ENCODE measurements around the gene OLFML2A.

OLFML2A gene

DNA sequence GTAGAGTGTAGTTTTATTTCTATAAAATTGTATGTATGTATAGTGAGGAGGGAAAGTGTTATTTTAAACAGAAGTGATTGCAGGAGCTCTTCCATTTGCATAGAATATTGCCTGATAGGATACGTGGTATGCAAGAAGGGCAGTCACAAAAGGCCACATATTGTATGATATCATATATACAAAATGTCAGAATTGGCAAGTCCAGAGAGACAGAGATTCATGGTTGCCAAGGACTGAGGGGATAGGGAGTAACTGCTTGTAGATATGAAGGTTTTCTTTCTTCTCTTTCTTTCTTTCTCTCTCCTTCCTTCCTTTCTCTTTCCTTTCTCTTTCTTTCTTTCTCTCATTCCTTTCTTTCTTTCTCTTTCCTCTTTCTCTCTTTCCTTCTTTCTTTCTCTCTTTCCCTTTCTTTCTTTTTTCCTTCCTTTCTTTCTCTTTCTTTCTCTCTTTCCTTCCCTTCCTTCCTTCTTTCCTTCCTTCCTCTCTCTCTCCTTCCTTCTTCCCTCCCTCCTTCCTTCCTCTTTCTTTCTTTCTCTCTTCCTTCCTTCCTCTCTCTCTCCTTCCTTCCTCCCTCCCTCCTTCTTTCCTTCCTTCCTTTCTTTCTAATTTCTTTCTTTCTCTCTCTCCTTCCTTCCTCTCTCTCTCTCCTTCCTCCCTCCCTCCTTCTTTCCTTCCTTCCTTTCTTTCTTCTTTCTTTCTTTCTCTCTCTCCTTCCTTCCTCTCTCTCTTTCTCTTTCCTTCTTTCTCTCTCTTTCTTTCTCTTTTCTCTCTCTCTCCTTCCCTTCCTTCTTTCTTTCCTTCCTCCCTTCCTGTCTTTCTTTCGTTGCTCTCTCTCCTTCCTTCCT is 51.8 kb downstream of the OLFML2A start:
- H3K23ac ChIP-seq (ENCODE audit: low read length): no peak overlapping the region
- H3K79me2 ChIP-seq (ENCODE audit: control insufficient read depth, insufficient read depth, low read length, poor library complexity): no peaks in the 10 kb centered on the region
- peaks cover 1% of the 10 kb centered on the region for H3K79me1 ChIP-seq (ENCODE audit: low read length)
- H3K36me3 ChIP-seq (ENCODE audit: control insufficient read depth in 1 of 2, insufficient read depth in 2 of 2, low read length in 2 of 2): no peaks in the 10 kb centered on the region
- no peak overlapping the region for H3K4ac ChIP-seq (ENCODE audit: low read depth, low read length)
- no peak overlapping the region for H2BK5ac ChIP-seq (ENCODE audit: low read depth, low read length, poor library complexity)
- no peak overlapping the region for H3K14ac ChIP-seq (ENCODE audit: low read length)
- no peak overlapping the region for H3K9ac ChIP-seq (ENCODE audit: low read length)
- no peak overlapping the region for H4K8ac ChIP-seq (ENCODE audit: low read depth, low read length)
- H2AK5ac ChIP-seq (ENCODE audit: low read length): no peak overlapping the region
- no peak overlapping the region for H3K27ac ChIP-seq (ENCODE audit: low read depth, low read length)
- H3K4me2 ChIP-seq (ENCODE audit: low read length): no peak overlapping the region
- H2AFZ ChIP-seq (ENCODE audit: insufficient read depth, low read length, poor library complexity): no peak overlapping the region
- no peaks in the 10 kb centered on the region for H3K4me1 ChIP-seq (ENCODE audit: control insufficient read depth in 1 of 2, insufficient read depth in 2 of 2, low read length in 2 of 2)
- no peak overlapping the region for H3K18ac ChIP-seq (ENCODE audit: low read length)
- WGBS (ENCODE audit: extremely low coverage, insufficient coverage, insufficient read length): no CpG with 5 or more reads among the region's 2 CpGs
- H2BK120ac ChIP-seq (ENCODE audit: insufficient read depth, low read length, poor library complexity): no peak overlapping the region
- H3K9me3 ChIP-seq (ENCODE audit: insufficient read depth, low read depth, low read length): peaks cover 3% of the 10 kb centered on the region
- no peak overlapping the region for H4K12ac ChIP-seq (ENCODE audit: low read depth, low read length)
- DNase-seq: no peak
- H3K4me3 ChIP-seq (ENCODE audit: low read depth, low read length): no peak overlapping the region
- no peak overlapping the region for H4K91ac ChIP-seq (ENCODE audit: low read depth, low read length)
- no peak overlapping the region for H2BK12ac ChIP-seq (ENCODE audit: low read length)
- no peaks in the 10 kb centered on the region for H3K27me3 ChIP-seq (ENCODE audit: insufficient read depth, low read length)

DNA sequence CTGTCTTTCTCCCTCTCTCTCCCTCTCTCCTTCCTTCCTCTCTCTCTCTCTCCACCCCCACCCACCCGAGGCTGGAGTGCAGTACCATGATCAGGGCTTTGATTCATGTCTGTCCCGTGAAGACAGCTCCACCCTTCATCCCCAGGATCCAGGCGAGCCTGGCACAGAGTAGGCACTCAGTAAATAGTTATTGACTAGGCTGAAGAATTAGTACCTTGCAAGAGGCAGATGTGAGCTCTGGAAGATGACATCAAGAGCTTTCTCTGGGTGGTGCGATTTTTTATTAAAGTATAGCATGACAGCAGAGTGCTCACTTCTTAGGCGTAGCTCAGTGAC is 52.4 kb downstream of the OLFML2A start:
- Histone ChIP-seq H3K4ac (ENCODE audit: low read depth, low read length) (no peak overlapping the region), H3K9ac (ENCODE audit: low read length) (no peak overlapping the region), H3K27me3 (ENCODE audit: insufficient read depth, low read length) (no peaks in the 10 kb centered on the region), H3K4me1 (ENCODE audit: control insufficient read depth in 1 of 2, insufficient read depth in 2 of 2, low read length in 2 of 2) (no peaks in the 10 kb centered on the region), H4K12ac (ENCODE audit: low read depth, low read length) (no peak overlapping the region), H2AFZ (ENCODE audit: insufficient read depth, low read length, poor library complexity) (no peak overlapping the region), H3K79me2 (ENCODE audit: control insufficient read depth, insufficient read depth, low read length, poor library complexity) (no peaks in the 10 kb centered on the region), H3K4me3 (ENCODE audit: low read depth, low read length) (no peak overlapping the region), H3K9me3 (ENCODE audit: insufficient read depth, low read depth, low read length) (peaks cover 3% of the 10 kb centered on the region), H2AK5ac (ENCODE audit: low read length) (no peak overlapping the region), H3K27ac (ENCODE audit: low read depth, low read length) (no peak overlapping the region), H3K4me2 (ENCODE audit: low read length) (no peak overlapping the region), H2BK12ac (ENCODE audit: low read length) (no peak overlapping the region), H3K79me1 (ENCODE audit: low read length) (peaks cover 1% of the 10 kb centered on the region), H3K36me3 (ENCODE audit: control insufficient read depth in 1 of 2, insufficient read depth in 2 of 2, low read length in 2 of 2) (no peaks in the 10 kb centered on the region), H3K23ac (ENCODE audit: low read length) (no peak overlapping the region), H2BK5ac (ENCODE audit: low read depth, low read length, poor library complexity) (no peak overlapping the region), H4K8ac (ENCODE audit: low read depth, low read length) (no peak overlapping the region), H2BK120ac (ENCODE audit: insufficient read depth, low read length, poor library complexity) (no peak overlapping the region), H3K14ac (ENCODE audit: low read length) (no peak overlapping the region), H3K18ac (ENCODE audit: low read length) (no peak overlapping the region), H4K91ac (ENCODE audit: low read depth, low read length) (no peak overlapping the region)
- no CpG with 5 or more reads among the region's 5 CpGs for WGBS (ENCODE audit: extremely low coverage, insufficient coverage, insufficient read length)
- DNase-seq: no peak

DNA sequence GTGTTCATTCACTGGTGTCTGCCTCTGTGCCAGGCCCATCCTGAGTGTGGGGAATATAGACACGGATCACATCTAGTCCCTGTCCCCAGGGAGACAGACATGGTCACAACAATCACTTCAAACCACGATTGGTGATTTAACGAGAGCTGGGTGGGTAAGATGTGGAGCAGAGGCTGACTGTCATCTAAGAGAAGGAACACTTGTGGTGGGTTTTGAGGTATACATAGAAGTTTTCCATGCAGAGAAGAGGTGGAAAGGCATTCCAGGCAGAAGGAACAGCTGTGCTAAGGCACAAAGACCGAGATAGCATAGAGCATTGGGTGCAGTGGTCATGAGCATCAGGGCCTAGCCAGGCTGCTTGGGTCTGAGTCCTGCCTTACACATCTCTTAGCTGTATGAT is 53.7 kb downstream of the OLFML2A start:
- H2AK5ac ChIP-seq (ENCODE audit: low read length): no peak overlapping the region
- no peak overlapping the region for H4K91ac ChIP-seq (ENCODE audit: low read depth, low read length)
- DNase-seq: no peak
- peaks cover 0 to 3% of the 10 kb centered on the region in 2 experiments for H3K4me1 ChIP-seq (ENCODE audit: control insufficient read depth in 1 of 2, insufficient read depth in 2 of 2, low read length in 2 of 2)
- no peaks in the 10 kb centered on the region for H3K36me3 ChIP-seq (ENCODE audit: control insufficient read depth in 1 of 2, insufficient read depth in 2 of 2, low read length in 2 of 2)
- no peak overlapping the region for H4K12ac ChIP-seq (ENCODE audit: low read depth, low read length)
- H3K27me3 ChIP-seq (ENCODE audit: insufficient read depth, low read length): no peaks in the 10 kb centered on the region
- no peak overlapping the region for H3K27ac ChIP-seq (ENCODE audit: low read depth, low read length)
- no CpG with 5 or more reads among the region's 4 CpGs for WGBS (ENCODE audit: extremely low coverage, insufficient coverage, insufficient read length)
- no peak overlapping the region for H3K23ac ChIP-seq (ENCODE audit: low read length)
- no peak overlapping the region for H3K4me2 ChIP-seq (ENCODE audit: low read length)
- H2BK120ac ChIP-seq (ENCODE audit: insufficient read depth, low read length, poor library complexity): no peak overlapping the region
- H3K9me3 ChIP-seq (ENCODE audit: insufficient read depth, low read depth, low read length): no peaks in the 10 kb centered on the region
- H4K8ac ChIP-seq (ENCODE audit: low read depth, low read length): no peak overlapping the region
- no peak overlapping the region for H3K18ac ChIP-seq (ENCODE audit: low read length)
- H3K9ac ChIP-seq (ENCODE audit: low read length): no peak overlapping the region
- H3K79me2 ChIP-seq (ENCODE audit: control insufficient read depth, insufficient read depth, low read length, poor library complexity): no peaks in the 10 kb centered on the region
- no peak overlapping the region for H3K4ac ChIP-seq (ENCODE audit: low read depth, low read length)
- no peak overlapping the region for H2AFZ ChIP-seq (ENCODE audit: insufficient read depth, low read length, poor library complexity)
- no peak overlapping the region for H2BK5ac ChIP-seq (ENCODE audit: low read depth, low read length, poor library complexity)
- H3K79me1 ChIP-seq (ENCODE audit: low read length): peaks cover 3% of the 10 kb centered on the region
- H3K4me3 ChIP-seq (ENCODE audit: low read depth, low read length): no peak overlapping the region
- no peak overlapping the region for H3K14ac ChIP-seq (ENCODE audit: low read length)
- no peak overlapping the region for H2BK12ac ChIP-seq (ENCODE audit: low read length)

DNA sequence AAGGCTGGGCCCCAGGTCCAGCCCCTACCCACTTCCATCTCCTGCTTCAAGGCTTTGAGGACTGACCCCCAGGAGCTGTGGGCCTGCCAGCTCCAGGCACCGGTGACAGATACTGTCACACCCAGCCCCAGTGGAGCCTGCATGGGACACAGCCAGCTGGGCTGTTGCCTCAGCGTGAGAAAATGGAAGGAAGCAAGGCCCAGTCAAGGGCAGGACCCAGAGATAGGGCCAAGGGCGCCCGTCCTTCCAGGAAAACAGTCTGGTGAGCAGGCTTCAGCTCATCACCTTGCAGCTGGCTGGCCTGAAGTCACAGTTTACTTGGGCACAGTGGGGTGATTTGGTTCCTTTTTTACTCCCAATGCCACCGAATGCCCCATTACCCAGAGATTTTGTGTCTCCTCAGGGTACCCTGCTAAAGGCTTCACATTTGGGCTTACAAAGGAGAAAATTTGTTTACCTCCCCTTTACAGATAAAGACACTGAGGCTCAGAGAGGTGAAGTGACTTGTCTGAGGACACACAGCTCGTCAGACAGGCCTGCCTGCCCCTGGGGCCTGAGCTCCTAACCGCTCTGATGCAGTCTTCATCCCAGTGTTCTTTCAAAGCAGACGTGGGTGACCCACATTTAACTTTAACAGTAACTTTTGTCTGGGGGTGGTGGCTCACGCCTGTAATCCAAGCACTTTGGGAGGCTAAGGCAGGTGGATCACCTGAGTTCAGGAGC is 54.9 kb downstream of the OLFML2A start:
- WGBS (ENCODE audit: extremely low coverage, insufficient coverage, insufficient read length): no CpG with 5 or more reads among the region's 9 CpGs
- no peak overlapping the region for H3K23ac ChIP-seq (ENCODE audit: low read length)
- H2BK5ac ChIP-seq (ENCODE audit: low read depth, low read length, poor library complexity): no peak overlapping the region
- peaks cover 3% of the 10 kb centered on the region for H3K79me1 ChIP-seq (ENCODE audit: low read length)
- no peak overlapping the region for H3K27ac ChIP-seq (ENCODE audit: low read depth, low read length)
- no peak overlapping the region for H3K14ac ChIP-seq (ENCODE audit: low read length)
- peaks cover 0 to 3% of the 10 kb centered on the region in 2 experiments for H3K4me1 ChIP-seq (ENCODE audit: control insufficient read depth in 1 of 2, insufficient read depth in 2 of 2, low read length in 2 of 2)
- H3K9me3 ChIP-seq (ENCODE audit: insufficient read depth, low read depth, low read length): no peaks in the 10 kb centered on the region
- no peak overlapping the region for H3K4me3 ChIP-seq (ENCODE audit: low read depth, low read length)
- no peak for DNase-seq
- no peak overlapping the region for H3K18ac ChIP-seq (ENCODE audit: low read length)
- no peak overlapping the region for H4K91ac ChIP-seq (ENCODE audit: low read depth, low read length)
- H4K12ac ChIP-seq (ENCODE audit: low read depth, low read length): no peak overlapping the region
- no peak overlapping the region for H4K8ac ChIP-seq (ENCODE audit: low read depth, low read length)
- no peaks in the 10 kb centered on the region for H3K27me3 ChIP-seq (ENCODE audit: insufficient read depth, low read length)
- no peak overlapping the region for H3K9ac ChIP-seq (ENCODE audit: low read length)
- H3K4me2 ChIP-seq (ENCODE audit: low read length): no peak overlapping the region
- no peak overlapping the region for H2AFZ ChIP-seq (ENCODE audit: insufficient read depth, low read length, poor library complexity)
- no peak overlapping the region for H2BK120ac ChIP-seq (ENCODE audit: insufficient read depth, low read length, poor library complexity)
- H3K36me3 ChIP-seq (ENCODE audit: control insufficient read depth in 1 of 2, insufficient read depth in 2 of 2, low read length in 2 of 2): no peaks in the 10 kb centered on the region
- no peaks in the 10 kb centered on the region for H3K79me2 ChIP-seq (ENCODE audit: control insufficient read depth, insufficient read depth, low read length, poor library complexity)
- H2BK12ac ChIP-seq (ENCODE audit: low read length): no peak overlapping the region
- no peak overlapping the region for H2AK5ac ChIP-seq (ENCODE audit: low read length)
- H3K4ac ChIP-seq (ENCODE audit: low read depth, low read length): no peak overlapping the region
